ENCODE measurements around the gene SP140.

Gene SP140

DNA sequence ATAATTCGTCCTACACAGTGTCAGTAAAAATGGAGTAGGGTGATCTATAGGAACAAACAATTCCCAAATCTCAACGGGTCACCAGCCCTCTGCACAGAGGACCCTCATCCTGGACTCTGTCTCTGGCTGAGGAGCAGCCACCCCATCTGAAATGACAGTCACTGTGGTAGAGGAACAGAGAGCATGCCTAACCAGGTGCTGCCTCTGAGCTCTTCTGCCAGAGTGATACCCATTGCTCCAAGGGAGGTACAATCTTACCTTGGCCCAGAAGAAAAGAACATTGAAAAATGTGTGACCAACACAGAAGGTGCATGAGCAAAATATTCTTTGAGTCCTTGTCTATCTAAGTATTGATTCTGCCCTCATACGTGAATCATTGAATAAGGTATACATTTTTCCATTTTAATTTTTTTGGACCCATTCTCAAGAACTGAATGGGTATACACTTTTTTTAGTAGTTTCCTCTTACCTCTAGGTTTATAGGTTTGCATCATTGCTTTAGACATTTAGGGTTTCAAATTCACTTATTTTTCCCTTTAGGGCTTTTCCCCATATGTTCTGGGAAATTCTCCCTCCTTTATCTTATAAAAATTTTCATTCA, 8.7 kb downstream of the SP140 start:
- peak; percentile 32 for DNase-seq (ENCODE audit: low read depth)
- TF ChIP-seq, protein P1, sequence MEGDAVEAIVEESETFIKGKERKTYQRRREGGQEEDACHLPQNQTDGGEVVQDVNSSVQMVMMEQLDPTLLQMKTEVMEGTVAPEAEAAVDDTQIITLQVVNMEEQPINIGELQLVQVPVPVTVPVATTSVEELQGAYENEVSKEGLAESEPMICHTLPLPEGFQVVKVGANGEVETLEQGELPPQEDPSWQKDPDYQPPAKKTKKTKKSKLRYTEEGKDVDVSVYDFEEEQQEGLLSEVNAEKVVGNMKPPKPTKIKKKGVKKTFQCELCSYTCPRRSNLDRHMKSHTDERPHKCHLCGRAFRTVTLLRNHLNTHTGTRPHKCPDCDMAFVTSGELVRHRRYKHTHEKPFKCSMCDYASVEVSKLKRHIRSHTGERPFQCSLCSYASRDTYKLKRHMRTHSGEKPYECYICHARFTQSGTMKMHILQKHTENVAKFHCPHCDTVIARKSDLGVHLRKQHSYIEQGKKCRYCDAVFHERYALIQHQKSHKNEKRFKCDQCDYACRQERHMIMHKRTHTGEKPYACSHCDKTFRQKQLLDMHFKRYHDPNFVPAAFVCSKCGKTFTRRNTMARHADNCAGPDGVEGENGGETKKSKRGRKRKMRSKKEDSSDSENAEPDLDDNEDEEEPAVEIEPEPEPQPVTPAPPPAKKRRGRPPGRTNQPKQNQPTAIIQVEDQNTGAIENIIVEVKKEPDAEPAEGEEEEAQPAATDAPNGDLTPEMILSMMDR (IDR thresholded peaks at IDR 0.05; ENCODE audit: insufficient read depth, low read depth, low read length, missing control alignments) = no peak
- H3K4me3 ChIP-seq (ENCODE audit: low read depth, low read length) = no peak overlapping the region

DNA sequence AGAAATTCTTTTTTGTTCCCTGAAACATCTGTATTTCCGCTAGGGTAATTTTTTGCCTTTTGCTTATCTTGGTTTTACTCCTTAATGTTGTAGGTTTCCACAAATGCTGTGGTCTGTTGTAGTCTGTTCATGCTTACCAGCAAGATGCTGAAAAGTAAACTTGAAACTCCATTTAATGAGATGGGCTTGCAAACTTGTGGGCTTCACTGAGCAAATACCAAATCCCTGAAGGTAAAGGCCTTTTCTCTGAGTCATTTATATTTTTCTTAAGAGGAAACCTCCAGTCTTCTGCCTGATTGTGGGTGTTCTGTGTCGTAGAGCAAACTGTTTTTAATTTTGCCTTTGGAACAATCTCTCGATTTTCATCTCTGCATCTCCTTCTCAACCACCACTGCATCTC, 9.3 kb downstream of the SP140 start:
- DNase-seq (ENCODE audit: low read depth) = peak; percentile 75
- H3K4me3 ChIP-seq (ENCODE audit: low read depth, low read length) = no peak overlapping the region
- TF ChIP-seq, protein P1 (IDR thresholded peaks at IDR 0.05; ENCODE audit: insufficient read depth, low read depth, low read length, missing control alignments) = no peak

GRCh38 chr2:230244211-230244610, 18.7 kb downstream of the SP140 start:
- H3K4me3 ChIP-seq (ENCODE audit: low read depth, low read length) = no peak overlapping the region
- TF ChIP-seq, protein P1 (IDR thresholded peaks at IDR 0.05; ENCODE audit: insufficient read depth, low read depth, low read length, missing control alignments) = no peak
- DNase-seq (ENCODE audit: low read depth) = no peak

DNA sequence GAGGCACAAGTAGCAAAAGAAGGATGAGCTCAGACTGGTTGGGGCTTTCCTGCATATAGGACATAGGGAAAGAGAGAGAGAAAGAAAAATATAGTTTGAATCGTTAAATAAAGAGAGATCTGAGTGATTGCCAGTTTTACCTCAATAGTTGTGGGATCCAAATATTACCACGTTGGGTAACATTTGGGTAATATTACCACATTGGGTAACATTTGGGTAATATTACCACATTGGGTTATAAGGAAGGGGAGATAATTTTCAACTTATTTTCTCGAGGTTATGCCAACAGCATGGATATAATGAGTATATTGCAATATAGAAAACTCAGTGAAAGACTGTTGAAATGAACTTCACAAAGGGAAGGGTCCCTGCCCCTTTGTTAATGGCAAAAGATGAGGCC, 20.7 kb downstream of the SP140 start:
- no peak for DNase-seq (ENCODE audit: low read depth)
- H3K4me3 ChIP-seq (ENCODE audit: low read depth, low read length) = no peak overlapping the region
- TF ChIP-seq, protein P1 (IDR thresholded peaks at IDR 0.05; ENCODE audit: insufficient read depth, low read depth, low read length, missing control alignments) = no peak

DNA sequence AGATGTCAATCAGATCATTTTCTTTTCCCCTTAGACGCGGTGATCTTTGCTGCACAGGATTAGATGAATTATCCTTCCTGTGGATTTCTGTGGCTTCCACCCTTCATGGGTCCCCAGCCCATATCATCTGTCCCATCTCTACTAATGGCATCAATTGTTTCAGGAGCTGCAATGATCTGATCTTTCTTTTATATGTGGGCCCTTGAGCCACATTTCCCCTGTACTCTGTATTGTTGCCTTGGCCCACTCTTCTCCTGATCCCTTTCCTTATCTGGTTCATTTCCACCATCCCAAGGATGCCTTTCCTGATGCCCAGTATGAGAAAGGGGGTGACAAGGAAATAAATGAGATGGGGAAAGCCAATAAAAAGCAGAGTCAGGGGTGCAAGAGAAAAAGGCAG, 24.7 kb downstream of the SP140 start:
- TF ChIP-seq, protein P1 (IDR thresholded peaks at IDR 0.05; ENCODE audit: insufficient read depth, low read depth, low read length, missing control alignments) = no peak
- DNase-seq (ENCODE audit: low read depth) = no peak

GRCh38 chr2:230254152-230254881, 28.8 kb downstream of the SP140 start:
- TF ChIP-seq, protein P1 (IDR thresholded peaks at IDR 0.05; ENCODE audit: insufficient read depth, low read depth, low read length, missing control alignments) = no peak
- no peak for DNase-seq (ENCODE audit: low read depth)

More for the DNA sequence above, 24.7 kb downstream of the SP140 start:
- H3K4me3 ChIP-seq (ENCODE audit: low read depth, low read length) = no peak overlapping the region

More at GRCh38 chr2:230254152-230254881, 28.8 kb downstream of the SP140 start:
- H3K4me3 ChIP-seq (ENCODE audit: low read depth, low read length) = no peak overlapping the region
